CD4-positive, CD25-positive, alpha-beta regulatory T cell (primary cell): ENCODE results near the gene CRISPLD2. TPM values are rescaled to one million over a fixed set of nuclear protein-coding genes. Genes with fewer than 3 reads are reported as not detected.
"Not testable (repeated sequence)": the region's sequence is repeated elsewhere in the genome, so short reads cannot be mapped to it uniquely, and the experiment has no call there.

ENCODE experiments used
- ATAC-seq, 2 donors: fragments of 150-1000 bp; cut with Tn5 transposase; one replicate each; pipeline ENCODE4 v1.10.0; 2021; ENCODE audit warnings: low read depth in 2 of 2, moderate number of reproducible peaks in 2 of 2, moderate library complexity in 1 of 2
- DNase-seq, 3 donors: peaks; one replicate each; pipeline versions ENCODE4 v3.0.0 to v3.0.0-alpha.2; 2012 to 2022; ENCODE audit warnings: mixed read lengths in 1 of 3
- H3K27ac ChIP-seq: one replicate; pipeline ENCODE4 v1.7.0; 2013; ENCODE audit warnings: mild to moderate bottlenecking, low read length; ENCODE audit not compliant: insufficient read depth, poor library complexity, severe bottlenecking
- H3K27me3 ChIP-seq: one replicate; pipeline ENCODE4 v1.7.0; 2013; ENCODE audit warnings: low read length; ENCODE audit not compliant: control insufficient read depth, insufficient read depth
- H3K36me3 ChIP-seq: one replicate; pipeline ENCODE4 v1.7.0; 2013; ENCODE audit warnings: mild to moderate bottlenecking, low read length, moderate library complexity; ENCODE audit not compliant: control insufficient read depth, insufficient read depth
- H3K4me1 ChIP-seq: 2 replicates; pipeline ENCODE4 v1.7.0; 2013; ENCODE audit warnings: mild to moderate bottlenecking, low read length; ENCODE audit not compliant: insufficient read depth, control insufficient read depth, poor library complexity, severe bottlenecking
- H3K4me3 ChIP-seq: one replicate; pipeline ENCODE4 v1.7.0; 2013; ENCODE audit warnings: low read depth, mild to moderate bottlenecking, low read length, moderate library complexity
- H3K9me3 ChIP-seq, 2 experiments: 1 replicate in 1 of 2; 2 replicates in 1 of 2; pipeline ENCODE4 v1.7.0; 2013; ENCODE audit warnings: low read length in 2 of 2, mild to moderate bottlenecking in 1 of 2, moderate library complexity in 1 of 2; ENCODE audit not compliant: control insufficient read depth in 2 of 2
- H3K27ac Mint-ChIP-seq, 3 donors: one replicate each; pipeline ENCODE4 v1.8.0; 2020 to 2022; ENCODE audit warnings: mild to moderate bottlenecking in 3 of 3, mixed read lengths in 3 of 3, moderate library complexity in 2 of 3
- H3K27me3 Mint-ChIP-seq: one replicate; pipeline ENCODE4 v1.8.0; 2022; ENCODE audit warnings: mild to moderate bottlenecking, mixed read lengths
- H3K36me3 Mint-ChIP-seq: one replicate; pipeline ENCODE4 v1.8.0; 2020; ENCODE audit warnings: mixed read lengths
- H3K4me1 Mint-ChIP-seq, 4 donors: one replicate each; pipeline ENCODE4 v1.8.0; 2020 to 2022; ENCODE audit warnings: mixed read lengths in 4 of 4, mild to moderate bottlenecking in 1 of 4
- H3K4me3 Mint-ChIP-seq, 4 donors: one replicate each; pipeline ENCODE4 v1.8.0; 2020 to 2022; ENCODE audit warnings: mild to moderate bottlenecking in 4 of 4, mixed read lengths in 4 of 4, moderate library complexity in 3 of 4
- H3K9me3 Mint-ChIP-seq, 7 donors: one replicate each; pipeline ENCODE4 v1.8.0; 2020 to 2022; ENCODE audit warnings: mixed read lengths in 7 of 7, mild to moderate bottlenecking in 3 of 7, moderate library complexity in 2 of 7
- polyA plus RNA-seq, 4 donors: library from polyadenylated mRNA; unstranded; fragments of 300-500 nt; fragmentation: Illumina TruSeq; gene quantifications; one replicate each; pipeline ENCODE4 v1.2.3, GENCODE V29; 2021
- total RNA-seq: library from RNA; stranded (reverse); gene quantifications from one replicate; pipeline ENCODE4 v1.2.3, GENCODE V29; 2022

The CRISPLD2 gene
- total and polyA plus RNA-seq, 5 donors from 2014 or later, result 0.16 to 0.54 (median 0.30) TPM; not detected in 2

- DNase-seq, result no peak
- Histone ChIP-seq H3K36me3 (no peaks in the 10 kb centered on the region), H3K27ac (no peak overlapping the region), H3K27me3 (no peaks in the 10 kb centered on the region), H3K4me3 (no peak overlapping the region), H3K9me3 (no peaks in the 10 kb centered on the region), H3K4me1 (no peaks in the 10 kb centered on the region)
- no peak overlapping the region for H3K27ac Mint-ChIP-seq
- no peaks in the 10 kb centered on the region for H3K9me3 Mint-ChIP-seq
- H3K4me3 Mint-ChIP-seq, result no peak overlapping the region
- ATAC-seq, result no peak
- H3K36me3 Mint-ChIP-seq, result no peaks in the 10 kb centered on the region
- H3K27me3 Mint-ChIP-seq, result peaks cover 10% of the 10 kb centered on the region
- H3K4me1 Mint-ChIP-seq, result no peaks in the 10 kb centered on the region
These were observed 11.1 kb downstream of the CRISPLD2 start for GRCh38 chr16:84830765-84831384.

GRCh38 chr16:84831728-84832127 lies 11.9 kb downstream of the CRISPLD2 start:
- H3K27ac ChIP-seq, result not testable (repeated sequence)

GRCh38 chr16:84832488-84833143 lies 12.8 kb downstream of the CRISPLD2 start:
- Mint-ChIP-seq H3K4me1 (no peaks in the 10 kb centered on the region), H3K27ac (peak overlapping the region in 1 of 3 donors; percentile 63), H3K36me3 (no peaks in the 10 kb centered on the region), H3K9me3 (no peaks in the 10 kb centered on the region), H3K4me3 (no peak overlapping the region), H3K27me3 (peaks cover 10% of the 10 kb centered on the region)
- DNase-seq (no peak), ATAC-seq (no peak)
- Histone ChIP-seq H3K9me3 (no peaks in the 10 kb centered on the region), H3K27me3 (no peaks in the 10 kb centered on the region), H3K27ac (no peak overlapping the region), H3K4me3 (no peak overlapping the region), H3K4me1 (no peaks in the 10 kb centered on the region), H3K36me3 (no peaks in the 10 kb centered on the region)

More at GRCh38 chr16:84831728-84832127, 11.9 kb downstream of the CRISPLD2 start:
- H3K36me3 Mint-ChIP-seq, H3K4me3 ChIP-seq, DNase-seq, ATAC-seq, H3K36me3 ChIP-seq, H3K4me1 Mint-ChIP-seq, H3K27ac Mint-ChIP-seq, H3K27me3 ChIP-seq, H3K9me3 ChIP-seq, H3K4me1 ChIP-seq, H3K9me3 Mint-ChIP-seq, H3K4me3 Mint-ChIP-seq, H3K27me3 Mint-ChIP-seq: not testable (repeated sequence)

GRCh38 chr16:84833144-84833500 lies 13.3 kb downstream of the CRISPLD2 start:
- H3K36me3 Mint-ChIP-seq, result no peaks in the 10 kb centered on the region
- DNase-seq (no peak), ATAC-seq (no peak)
- H3K27me3 Mint-ChIP-seq, result peaks cover 10% of the 10 kb centered on the region
- no peaks in the 10 kb centered on the region for H3K9me3 Mint-ChIP-seq
- no peak overlapping the region for H3K27ac Mint-ChIP-seq
- no peak overlapping the region for H3K27ac ChIP-seq
- no peak overlapping the region for H3K4me3 ChIP-seq
- no peaks in the 10 kb centered on the region for H3K4me1 Mint-ChIP-seq
- H3K9me3 ChIP-seq, result no peaks in the 10 kb centered on the region
- H3K27me3 ChIP-seq, result no peaks in the 10 kb centered on the region
- H3K4me3 Mint-ChIP-seq, result no peak overlapping the region
- H3K36me3 ChIP-seq, result no peaks in the 10 kb centered on the region
- no peaks in the 10 kb centered on the region for H3K4me1 ChIP-seq

GRCh38 chr16:84833542-84834402 lies 14.0 kb downstream of the CRISPLD2 start:
- no peak overlapping the region for H3K27ac ChIP-seq
- ATAC-seq (no peak), DNase-seq (no peak)
- Mint-ChIP-seq H3K9me3 (no peaks in the 10 kb centered on the region), H3K36me3 (no peaks in the 10 kb centered on the region), H3K4me1 (no peaks in the 10 kb centered on the region), H3K4me3 (no peak overlapping the region), H3K27me3 (peaks cover 10% of the 10 kb centered on the region), H3K27ac (no peak overlapping the region)
- no peak overlapping the region for H3K4me3 ChIP-seq
- no peaks in the 10 kb centered on the region for H3K9me3 ChIP-seq
- H3K27me3 ChIP-seq, result no peaks in the 10 kb centered on the region
- H3K4me1 ChIP-seq, result no peaks in the 10 kb centered on the region
- H3K36me3 ChIP-seq, result no peaks in the 10 kb centered on the region

- no peak for ATAC-seq
- no peak overlapping the region for H3K27ac ChIP-seq
- no peak for DNase-seq
- no peaks in the 10 kb centered on the region for H3K27me3 ChIP-seq
- peaks cover 10% of the 10 kb centered on the region for H3K27me3 Mint-ChIP-seq
- H3K36me3 ChIP-seq, result no peaks in the 10 kb centered on the region
- H3K4me3 ChIP-seq, result no peak overlapping the region
- no peaks in the 10 kb centered on the region for H3K9me3 ChIP-seq
- no peaks in the 10 kb centered on the region for H3K4me1 ChIP-seq
- no peaks in the 10 kb centered on the region for H3K36me3 Mint-ChIP-seq
- H3K4me1 Mint-ChIP-seq, result no peaks in the 10 kb centered on the region
- H3K9me3 Mint-ChIP-seq, result no peaks in the 10 kb centered on the region
- H3K4me3 Mint-ChIP-seq, result no peak overlapping the region
- H3K27ac Mint-ChIP-seq, result no peak overlapping the region
These were observed 14.6 kb downstream of the CRISPLD2 start for GRCh38 chr16:84834403-84834772.

GRCh38 chr16:84836234-84836647 lies 16.5 kb downstream of the CRISPLD2 start:
- DNase-seq, result no peak
- H3K4me3 ChIP-seq, result no peak overlapping the region
- H3K36me3 ChIP-seq, result no peaks in the 10 kb centered on the region
- H3K9me3 ChIP-seq, result no peaks in the 10 kb centered on the region
- H3K36me3 Mint-ChIP-seq, result no peaks in the 10 kb centered on the region
- H3K27ac Mint-ChIP-seq, result no peak overlapping the region
- no peaks in the 10 kb centered on the region for H3K4me1 Mint-ChIP-seq
- H3K27me3 ChIP-seq, result no peaks in the 10 kb centered on the region
- no peak for ATAC-seq
- no peak overlapping the region for H3K4me3 Mint-ChIP-seq
- H3K9me3 Mint-ChIP-seq, result peaks cover 0 to under 1% (median 0%) of the 10 kb centered on the region in 7 donors
- peaks cover 17% of the 10 kb centered on the region for H3K27me3 Mint-ChIP-seq
- no peak overlapping the region for H3K27ac ChIP-seq
- H3K4me1 ChIP-seq, result no peaks in the 10 kb centered on the region
